HG02588 (cell line): Measurements from ENCODE around the gene CSF3R.
"Not testable (repeated sequence)": the region's sequence is repeated elsewhere in the genome, so short reads cannot be mapped to it uniquely, and the experiment has no call there.

Source experiments
- ATAC-seq: cut with Tn5 transposase; IDR thresholded peaks from one replicate; pipeline ENCODE4 v1.9.1; 2021; ENCODE audit warnings: mild to moderate bottlenecking, moderate library complexity; ENCODE audit not compliant: unreplicated experiment

Gene CSF3R

DNA sequence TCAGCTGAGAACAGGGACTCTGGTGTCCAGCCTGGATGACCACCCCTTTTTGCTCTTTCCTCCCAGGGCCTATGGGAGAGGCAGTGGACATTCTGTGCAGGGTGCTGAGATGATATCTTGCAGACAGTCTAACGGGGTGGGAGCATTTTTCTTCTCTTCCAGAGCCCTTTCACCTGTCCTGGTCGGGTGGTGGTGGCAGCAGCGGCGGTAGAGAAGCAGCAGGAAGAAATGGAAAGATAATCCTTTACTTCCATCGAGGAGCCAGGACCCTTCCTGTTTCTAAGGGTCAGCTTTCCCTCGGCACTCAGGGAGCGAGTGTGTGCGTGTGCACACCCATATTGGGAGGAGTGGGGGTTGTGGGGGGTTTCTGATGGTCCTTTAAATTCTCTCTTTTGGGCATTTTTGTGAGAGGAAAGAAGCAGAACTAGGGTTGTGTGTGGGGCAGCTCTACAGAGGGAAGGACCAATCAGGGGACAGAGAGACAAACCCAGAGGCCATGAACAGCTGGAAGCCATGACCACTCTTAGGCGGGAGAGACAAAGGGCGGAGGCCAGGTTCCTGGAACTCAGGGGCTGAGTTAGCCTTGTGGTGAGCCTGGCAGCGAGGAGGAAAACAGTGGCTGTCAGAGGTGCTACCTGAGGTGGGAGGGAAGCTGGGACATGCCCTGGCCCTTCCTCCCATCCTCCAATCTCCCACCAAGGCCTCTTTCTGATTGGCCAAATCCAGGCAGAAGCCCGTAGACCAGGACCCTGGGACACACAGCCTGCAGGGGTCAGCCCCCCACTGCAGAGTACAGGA lies 31.2 kb upstream of the CSF3R start:
- ATAC-seq = no peak

DNA sequence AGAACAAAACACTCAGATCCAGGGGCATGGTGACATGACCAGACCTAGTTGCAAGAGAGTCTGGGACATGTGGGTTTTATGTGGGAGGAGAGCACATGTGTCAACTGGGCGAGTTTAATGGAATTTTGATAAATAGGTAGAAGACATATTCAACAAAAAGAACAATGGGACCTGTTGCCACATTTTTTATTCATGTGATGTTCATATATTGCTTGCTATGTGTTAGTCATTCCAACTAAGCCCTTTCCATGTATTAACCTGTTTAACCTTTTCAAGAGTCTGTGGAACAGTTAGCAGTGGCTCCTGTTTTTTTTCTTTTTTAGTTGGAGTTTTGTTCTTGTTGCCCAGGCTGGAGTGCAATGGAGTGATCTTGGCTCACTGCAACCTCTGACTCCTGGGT lies 30.1 kb upstream of the CSF3R start:
- ATAC-seq = no peak

DNA sequence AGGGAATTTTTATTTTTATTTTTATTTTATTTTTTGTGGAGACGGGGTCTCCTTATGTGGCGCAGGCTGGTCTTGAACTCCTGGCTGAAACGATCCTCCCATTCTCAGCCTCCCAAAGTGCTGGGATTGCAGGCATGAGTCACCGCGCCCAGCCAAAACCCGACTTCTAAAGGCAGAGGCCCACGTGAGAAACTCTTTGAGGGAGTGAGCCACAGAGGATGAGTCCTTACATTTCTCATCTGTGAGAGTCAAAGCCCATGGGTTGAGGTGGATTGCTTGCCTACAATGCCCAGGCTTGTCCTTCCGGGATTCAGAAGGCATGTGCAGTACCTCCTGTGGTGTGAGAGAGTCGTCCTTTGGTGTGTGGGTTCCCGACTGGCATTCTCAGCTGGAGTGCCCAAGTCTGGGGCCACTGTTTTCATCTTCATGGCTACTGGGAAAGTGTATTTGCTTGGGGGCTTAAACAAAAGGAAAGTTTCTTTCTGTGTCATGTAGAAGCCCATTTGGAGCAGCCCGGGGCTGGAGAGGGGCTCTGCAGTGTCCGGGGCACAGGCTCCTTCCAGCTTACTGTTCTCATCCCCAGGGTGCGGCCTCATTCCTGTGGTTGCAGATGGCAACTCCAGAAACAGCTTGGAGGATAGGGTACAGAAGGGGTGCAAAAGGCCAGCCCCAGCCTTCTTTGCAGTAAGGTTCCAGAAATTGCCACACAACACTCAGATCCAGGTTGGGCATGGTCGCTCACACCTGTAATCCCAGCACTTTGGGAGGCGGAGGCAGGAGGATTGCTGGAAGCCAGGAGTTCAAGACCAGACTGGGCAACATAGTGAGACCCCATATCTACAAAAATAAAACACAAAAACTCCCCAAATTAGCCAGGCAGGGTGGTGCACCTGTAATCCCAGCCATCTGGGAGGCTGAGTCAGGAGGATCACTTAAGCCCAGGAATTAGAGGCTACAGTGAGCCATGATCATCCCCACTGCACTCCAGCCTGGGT lies 29.4 kb upstream of the CSF3R start:
- no peak for ATAC-seq

DNA sequence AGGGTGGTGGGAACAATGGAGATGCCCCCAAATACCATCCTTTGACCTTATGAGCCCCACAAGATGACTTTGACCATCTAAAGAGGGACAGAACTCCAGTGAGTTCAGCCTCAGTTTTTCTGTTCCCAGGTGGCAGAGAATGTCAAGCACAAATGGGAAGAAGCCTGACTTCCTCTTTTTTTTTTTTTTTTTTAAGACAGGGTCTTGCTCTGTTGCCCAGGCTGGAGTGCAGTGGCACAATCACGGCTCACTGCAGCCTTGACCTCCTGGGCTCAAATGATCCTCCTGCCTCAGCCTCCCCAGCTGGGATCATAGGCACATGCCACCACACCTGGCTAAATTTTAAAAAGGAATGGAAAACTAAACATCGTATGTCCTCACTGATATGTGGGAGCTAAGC lies 28.5 kb upstream of the CSF3R start:
- ATAC-seq = not testable (repeated sequence)

GRCh38 chr1:36510418-36510817 lies 27.7 kb upstream of the CSF3R start:
- no peak for ATAC-seq

GRCh38 chr1:36508257-36508656 lies 25.5 kb upstream of the CSF3R start:
- ATAC-seq = no peak

- no peak for ATAC-seq
Measured at GRCh38 chr1:36506276-36506920, 23.7 kb upstream of the CSF3R start.

GRCh38 chr1:36503733-36504132 lies 21.0 kb upstream of the CSF3R start:
- ATAC-seq = no peak

DNA sequence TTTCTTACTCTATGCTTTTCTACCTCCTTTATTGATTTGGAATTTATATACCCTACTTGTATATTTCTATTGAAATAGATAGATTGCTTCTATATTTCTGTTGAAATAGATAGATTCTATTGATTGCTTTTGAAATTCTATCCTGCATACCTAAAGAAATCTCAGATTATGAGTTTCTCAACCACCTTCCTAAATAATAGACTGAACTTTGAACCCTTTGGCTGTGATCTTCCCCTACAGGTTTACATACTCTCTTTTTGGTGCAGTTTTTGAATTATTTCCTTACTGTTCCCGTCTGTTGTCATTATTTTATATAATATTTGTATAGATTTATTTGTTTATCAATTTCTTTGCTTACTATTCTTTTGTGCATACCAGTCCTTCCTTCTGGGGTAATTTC lies 20.4 kb upstream of the CSF3R start:
- ATAC-seq = no peak

DNA sequence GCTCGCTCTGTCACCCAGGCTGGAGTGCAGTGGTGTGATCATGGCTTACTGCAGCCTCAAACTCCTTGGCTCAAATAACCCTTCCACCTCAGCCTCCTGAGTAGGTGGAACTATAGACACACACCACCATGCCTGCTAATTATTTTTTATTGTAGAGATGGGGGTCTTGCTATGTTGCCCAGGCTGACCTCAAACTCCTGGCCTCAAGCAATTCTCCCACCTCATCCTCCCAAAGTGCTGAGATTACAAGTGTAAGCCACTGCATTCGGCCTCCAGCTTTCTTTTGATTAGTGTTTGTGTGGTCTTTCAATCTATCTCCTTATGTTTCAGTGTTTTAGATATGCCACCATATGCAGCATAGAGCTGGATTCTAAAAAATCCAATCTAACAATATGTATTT lies 19.9 kb upstream of the CSF3R start:
- ATAC-seq = no peak

GRCh38 chr1:36501911-36502310 lies 19.2 kb upstream of the CSF3R start:
- ATAC-seq = not testable (repeated sequence)

DNA sequence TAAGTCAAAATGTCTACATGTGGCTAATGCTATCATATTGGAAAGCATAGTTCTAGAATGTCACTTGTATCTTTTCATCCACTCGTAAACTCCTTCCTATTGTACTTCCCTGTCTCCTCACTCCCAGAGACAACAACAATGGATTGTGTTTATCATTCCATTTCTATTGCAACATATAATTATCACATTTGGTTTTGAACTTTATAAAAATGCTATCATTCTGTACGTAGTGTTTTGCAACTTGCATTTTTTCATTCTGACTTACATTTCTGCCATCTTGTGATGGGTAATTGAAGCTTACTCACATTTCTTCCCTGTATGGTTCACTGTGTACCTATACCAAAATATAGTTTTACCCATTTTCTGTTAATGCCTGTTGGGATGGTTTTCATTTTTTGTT lies 14.5 kb upstream of the CSF3R start:
- ATAC-seq = no peak

- ATAC-seq = no peak
Measured at GRCh38 chr1:36494971-36495370, 12.3 kb upstream of the CSF3R start.

DNA sequence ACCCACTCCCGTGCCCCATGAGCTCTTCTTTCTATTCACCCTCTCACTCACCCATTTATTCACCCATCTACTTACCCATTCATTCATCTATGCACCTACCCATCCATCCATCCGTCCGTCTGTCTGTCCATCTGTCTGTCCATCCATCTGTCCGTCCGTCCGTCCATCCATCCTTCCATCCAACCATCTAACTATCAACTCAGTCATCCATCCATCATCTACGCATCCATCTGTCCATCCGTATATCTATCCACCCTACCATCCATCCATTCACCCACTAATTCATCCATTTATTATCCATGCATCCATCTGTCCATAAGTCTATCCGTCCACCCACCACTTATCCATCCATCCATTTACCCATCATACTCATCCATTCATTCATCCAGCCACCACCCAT lies 10.8 kb upstream of the CSF3R start:
- ATAC-seq = no peak

GRCh38 chr1:36492491-36492890 lies 9.8 kb upstream of the CSF3R start:
- no peak for ATAC-seq

DNA sequence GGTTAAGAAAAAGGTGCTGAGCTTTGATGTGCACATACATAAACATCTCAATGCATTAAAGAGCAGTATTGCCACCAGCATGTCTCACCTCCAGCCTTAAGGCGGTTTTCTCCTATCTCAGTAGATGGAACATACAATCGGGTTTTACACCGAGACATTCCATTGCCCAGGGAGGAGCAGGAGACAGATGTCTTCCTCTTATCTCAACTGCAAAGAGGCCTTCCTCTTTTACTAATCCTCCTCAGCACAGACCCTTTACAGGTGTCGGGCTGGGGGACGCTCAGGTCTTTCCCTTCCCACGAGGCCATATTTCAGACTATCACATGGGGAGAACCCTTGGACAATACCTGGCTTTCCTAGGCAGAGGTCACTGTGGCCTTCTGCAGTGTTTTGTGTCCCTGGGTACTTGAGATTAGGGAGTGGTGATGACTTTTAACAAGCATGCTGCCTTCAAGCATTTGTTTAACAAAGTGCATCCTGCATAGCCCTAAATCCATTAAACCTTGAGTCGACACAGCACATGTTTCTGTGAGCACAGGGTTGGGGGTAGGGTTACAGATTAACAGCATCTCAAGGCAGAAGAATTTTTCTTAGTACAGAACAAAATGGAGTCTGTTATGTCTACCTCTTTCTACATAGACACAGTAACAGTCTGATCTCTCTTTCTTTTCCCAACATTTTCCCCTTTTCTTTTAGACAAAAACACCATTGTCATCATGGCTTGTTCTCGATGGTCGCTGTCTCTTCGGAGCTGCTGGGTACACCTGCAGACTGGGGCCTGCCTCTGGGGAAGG lies 6.7 kb upstream of the CSF3R start:
- not testable (repeated sequence) for ATAC-seq

GRCh38 chr1:36487906-36488305 lies 5.2 kb upstream of the CSF3R start:
- ATAC-seq = no peak

DNA sequence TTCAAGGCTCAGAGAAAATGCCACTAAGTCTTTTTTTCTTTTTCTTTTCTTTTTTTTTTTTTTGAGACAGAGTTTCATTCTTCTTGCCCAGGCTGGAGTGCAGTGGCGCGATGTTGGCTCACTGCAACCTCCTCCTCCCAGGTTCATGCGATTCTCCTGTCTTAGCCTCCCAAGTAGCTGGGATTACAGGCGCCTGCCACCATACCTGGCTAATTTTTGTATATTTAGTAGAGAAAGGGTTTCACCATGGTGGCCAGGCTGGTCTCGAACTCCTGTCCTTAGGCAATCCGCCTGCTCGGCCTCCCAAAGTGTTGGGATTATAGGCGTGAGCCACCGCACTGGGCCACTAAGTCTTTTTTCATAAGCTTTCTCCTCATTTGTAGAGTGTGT lies 4.6 kb upstream of the CSF3R start:
- not testable (repeated sequence) for ATAC-seq

DNA sequence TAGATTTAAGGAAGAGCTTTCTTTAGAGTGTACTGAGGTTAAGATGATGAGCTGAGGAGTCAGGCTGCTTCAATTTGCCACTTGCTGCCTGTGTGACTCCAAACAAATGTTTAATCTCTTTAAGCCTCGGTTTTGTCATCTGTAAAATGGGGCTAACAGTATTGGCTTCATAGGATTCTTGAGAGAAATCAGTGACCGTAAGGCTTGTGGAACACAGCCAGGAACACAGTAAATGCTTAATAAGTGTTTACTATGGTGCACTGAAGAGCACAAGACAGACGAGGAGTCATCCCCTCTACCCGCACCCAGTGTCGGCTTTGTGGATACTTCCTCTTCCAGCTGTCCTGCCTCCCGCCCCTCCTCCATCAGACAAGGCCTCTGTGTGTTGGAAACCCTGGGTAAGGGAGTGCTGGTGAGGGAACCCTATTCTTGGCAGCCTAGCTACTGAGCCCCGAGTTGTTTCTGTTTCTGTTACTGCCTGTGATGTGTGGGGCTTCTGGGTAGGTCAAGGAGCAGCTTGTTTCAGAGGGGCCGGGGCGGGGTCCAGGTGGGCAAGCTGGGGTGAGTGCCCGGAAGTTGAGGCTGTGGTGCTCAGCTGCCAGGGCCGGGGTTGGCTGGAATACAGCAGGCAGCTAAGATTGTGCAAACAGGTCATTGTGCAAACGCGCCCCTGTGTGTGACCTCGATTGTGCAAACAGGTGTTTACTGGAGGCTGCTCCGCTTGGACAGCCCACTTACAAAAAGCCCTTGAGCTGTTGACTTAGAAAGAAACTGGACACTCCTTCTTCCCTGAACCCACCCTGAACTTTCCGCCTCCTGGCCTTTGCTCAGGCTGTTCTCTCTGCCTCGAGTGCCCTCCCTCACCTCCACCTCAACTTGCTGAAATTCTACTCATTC lies 4.0 kb upstream of the CSF3R start:
- ATAC-seq = no peak

- ATAC-seq = no peak
Measured at GRCh38 chr1:36486093-36486438, 3.4 kb upstream of the CSF3R start.
